HG02870 (cell line): Measurements from ENCODE around the gene CNOT9.

Experiments
- ATAC-seq: cut with Tn5 transposase; IDR thresholded peaks from one replicate; pipeline ENCODE4 v1.9.1; 2021; ENCODE audit warnings: mild to moderate bottlenecking, moderate library complexity; ENCODE audit not compliant: unreplicated experiment

CNOT9 gene

DNA sequence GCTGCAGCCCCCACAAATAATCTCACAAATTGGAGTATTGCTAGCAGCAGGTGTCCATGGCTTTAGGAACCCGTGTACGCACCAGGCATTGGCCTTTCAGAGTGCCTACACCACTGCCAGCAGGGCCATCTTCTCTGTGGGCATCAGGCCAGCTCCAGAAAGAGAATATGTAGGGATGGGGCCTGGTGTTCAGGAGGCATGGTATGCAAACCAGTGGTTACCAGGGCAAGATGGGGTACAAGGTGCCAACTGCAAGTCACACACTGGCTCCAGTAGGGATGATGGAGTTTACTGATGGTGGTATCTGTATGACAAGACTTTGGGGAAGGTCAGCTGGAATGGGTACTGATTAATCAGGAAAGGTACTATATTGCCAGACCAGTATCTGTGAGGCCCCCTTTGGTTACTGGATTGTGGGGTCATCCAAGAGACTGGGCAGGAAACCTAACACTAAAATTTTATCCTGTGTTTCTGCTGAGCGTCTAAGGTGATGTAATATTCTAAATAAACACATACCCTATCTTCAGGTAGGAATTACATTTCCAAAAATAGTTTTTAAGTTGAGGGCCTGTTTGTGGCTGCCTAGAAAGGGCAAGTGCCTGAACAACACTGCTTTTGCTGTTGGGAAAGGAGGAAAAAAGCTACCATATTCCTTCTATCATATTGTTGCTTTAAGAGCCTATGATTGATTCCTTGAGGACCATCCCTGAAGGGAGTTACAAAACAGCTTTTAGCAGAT is 9.0 kb downstream of the CNOT9 start:
- no peak for ATAC-seq

DNA sequence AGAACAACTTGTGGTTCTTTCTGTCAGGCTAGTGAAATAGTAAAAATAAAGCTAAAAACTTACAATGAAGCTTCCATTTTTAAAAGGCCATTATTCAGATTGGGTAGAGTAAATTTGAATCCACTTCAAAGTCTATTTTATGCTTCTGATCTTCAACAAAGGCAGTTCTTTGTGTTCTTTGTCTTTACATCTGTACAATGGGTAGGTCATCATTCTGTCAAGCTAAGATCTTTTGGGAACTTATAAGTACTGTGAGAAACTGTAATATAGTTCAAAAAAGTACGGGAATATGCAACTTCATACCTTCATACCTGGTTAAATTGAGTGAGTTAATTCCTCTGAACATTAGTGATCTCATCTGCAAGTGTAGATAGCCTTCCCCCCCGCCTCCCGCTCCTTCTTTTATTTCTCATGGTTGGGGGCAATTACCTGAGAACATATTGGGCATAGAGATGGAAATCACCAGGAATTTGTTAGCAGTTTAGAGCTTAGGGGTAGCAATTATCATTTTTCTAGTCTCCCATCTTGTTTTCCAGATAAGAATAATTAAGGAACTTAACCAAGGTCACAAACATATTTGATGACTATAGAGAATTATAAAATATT is 9.7 kb downstream of the CNOT9 start:
- no peak for ATAC-seq

DNA sequence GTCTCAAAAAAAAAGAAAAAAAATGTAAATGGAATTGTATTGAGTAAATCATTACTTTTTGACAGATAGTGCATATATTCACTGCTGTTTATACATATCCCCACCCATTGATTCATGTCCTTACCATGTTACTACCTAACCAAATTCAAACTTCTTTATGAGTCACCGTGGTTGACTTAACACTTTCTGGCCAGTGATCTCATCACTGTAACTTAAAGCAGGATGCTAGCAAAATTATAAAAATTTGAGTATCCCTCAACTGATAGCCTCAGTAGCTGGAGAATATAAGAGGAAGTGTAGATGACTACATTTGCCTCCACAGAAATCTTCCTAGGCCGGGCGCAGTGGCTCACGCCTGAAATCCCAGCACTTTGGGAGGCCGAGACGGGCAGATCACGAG is 13.4 kb downstream of the CNOT9 start:
- peak; percentile 95 for ATAC-seq

DNA sequence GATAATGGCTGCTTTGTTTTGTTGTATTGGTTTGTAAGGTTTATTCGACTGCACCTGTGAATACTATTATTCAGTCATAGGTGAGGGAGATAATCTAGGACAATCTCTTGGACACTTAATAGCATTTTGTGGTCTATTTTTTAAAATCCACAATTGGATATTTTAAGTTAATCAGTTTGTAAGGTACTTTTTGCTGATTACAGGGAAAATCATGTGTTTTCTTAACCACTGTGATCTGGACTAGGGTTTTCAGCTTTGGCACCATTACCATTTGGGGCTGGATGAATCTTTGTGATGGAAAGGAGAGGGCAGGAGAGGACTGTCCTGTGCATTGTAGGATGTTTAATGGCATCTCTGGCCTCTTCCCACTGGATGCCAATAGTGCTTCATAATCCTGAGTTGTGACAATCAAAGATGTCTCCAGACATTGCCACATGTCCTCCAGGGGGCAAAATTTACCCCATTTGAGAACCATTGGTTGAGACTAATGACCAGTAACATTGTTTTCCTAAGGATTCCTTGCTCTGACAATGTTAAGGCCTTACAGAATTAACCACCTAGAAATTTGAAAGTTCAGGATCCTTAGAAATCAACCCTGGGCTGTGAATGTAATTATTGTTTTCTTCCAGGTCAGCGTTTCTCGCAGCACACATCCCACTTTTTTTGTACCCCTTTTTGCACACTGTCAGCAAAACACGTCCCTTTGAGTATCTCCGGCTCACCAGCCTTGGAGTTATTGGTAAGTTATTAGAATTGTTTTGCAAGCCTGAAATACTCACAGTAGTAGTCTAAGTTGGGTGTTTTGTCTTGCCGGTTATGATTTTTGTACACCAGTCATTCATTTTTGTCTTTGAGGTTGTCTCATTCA is 15.6 kb downstream of the CNOT9 start:
- no peak for ATAC-seq

DNA sequence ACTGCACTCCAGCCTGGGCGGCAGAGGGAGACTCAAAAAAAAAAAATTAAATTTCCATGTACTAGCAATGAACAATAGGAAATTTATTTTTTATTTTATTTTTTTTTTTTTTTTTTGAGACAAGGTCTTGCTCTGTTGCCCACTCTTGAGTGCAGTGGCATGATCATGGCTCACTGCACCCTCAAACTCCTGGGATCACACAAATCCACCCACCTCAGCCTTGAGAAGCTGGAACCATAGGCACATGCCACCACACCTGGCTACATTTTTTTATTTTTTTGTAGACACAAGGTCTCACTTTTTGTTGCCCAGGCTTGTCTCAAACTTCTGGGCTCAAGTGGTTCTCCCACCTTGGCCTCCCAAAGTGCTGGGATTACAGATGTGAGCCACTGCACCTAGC is 16.9 kb downstream of the CNOT9 start:
- ATAC-seq = no peak

DNA sequence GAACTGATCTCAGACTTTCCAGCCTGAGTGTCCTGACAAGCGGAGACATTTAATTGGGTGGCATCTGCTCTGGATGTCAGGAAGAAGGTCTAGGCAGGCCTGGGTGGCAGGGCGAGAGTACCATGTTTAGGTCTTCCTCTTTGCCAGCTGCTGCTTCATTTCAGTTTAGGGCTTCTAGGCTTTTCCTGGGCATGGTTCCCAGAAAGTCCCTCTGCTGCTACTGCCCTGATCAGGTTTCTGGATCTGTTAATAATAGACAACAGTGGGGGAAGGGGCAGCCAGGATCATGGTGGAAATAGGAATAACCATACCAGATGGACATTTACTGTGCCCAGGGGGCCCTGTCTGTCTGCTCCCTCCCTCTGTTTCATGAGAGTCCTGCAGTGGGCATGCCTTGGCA is 36.8 kb downstream of the CNOT9 start:
- ATAC-seq = no peak

DNA sequence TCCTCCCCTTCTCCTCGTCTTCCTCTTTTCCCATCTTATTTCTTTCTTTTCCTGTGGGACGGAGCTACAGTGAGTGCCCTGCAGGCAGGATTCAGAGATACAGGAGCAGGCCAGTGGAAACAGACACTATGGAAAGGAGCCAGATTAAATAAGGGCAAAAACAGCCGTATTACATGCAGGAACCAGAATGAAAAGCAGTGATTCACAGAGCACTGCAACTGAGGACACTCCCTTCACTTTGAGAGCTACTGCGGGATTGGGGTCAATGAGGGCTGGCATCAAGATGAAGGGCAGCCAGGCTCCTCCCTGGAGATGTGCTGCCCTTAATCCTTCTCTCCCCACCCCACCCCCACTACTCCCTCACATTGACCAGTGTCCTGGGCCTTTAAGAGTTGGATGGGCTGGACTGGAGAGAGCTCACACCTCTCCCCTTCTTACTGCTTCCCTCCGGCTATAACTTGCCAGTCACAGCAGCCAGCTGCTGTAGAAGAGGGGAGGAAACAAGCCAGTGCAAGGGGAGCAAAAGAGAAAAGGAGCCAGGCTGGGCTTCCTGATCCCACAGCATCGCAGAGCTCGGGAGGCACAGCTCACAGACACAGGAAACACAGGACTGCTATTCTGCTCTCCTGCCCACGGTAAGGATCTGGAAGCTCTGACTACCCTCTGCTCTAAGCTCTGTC is 38.9 kb downstream of the CNOT9 start, which contains the start of gene PLCD4:
Gene PLCD4 (plus strand): TSS at position 464 of the 680 bp plus-strand sequence. CDS start 7,841 bp downstream, outside the sequence.
- no peak for ATAC-seq

DNA sequence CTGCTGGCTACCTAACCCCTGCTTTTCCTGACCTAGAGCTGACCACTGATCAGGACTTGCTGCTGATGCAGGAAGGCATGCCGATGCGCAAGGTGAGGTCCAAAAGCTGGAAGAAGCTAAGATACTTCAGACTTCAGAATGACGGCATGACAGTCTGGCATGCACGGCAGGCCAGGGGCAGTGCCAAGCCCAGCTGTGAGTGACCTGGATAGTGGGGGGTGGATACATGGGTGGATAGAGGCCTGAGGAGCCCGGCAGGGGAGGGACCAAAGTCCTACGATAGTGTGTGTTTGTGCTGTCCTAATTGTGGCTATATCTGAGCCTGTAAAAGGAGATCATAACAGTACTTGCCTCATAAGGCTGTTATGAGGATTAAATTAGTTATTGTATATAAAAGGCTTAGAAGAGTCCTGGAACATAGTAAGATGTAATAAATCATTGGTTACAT is 47.3 kb downstream of the CNOT9 start:
- no peak for ATAC-seq

DNA sequence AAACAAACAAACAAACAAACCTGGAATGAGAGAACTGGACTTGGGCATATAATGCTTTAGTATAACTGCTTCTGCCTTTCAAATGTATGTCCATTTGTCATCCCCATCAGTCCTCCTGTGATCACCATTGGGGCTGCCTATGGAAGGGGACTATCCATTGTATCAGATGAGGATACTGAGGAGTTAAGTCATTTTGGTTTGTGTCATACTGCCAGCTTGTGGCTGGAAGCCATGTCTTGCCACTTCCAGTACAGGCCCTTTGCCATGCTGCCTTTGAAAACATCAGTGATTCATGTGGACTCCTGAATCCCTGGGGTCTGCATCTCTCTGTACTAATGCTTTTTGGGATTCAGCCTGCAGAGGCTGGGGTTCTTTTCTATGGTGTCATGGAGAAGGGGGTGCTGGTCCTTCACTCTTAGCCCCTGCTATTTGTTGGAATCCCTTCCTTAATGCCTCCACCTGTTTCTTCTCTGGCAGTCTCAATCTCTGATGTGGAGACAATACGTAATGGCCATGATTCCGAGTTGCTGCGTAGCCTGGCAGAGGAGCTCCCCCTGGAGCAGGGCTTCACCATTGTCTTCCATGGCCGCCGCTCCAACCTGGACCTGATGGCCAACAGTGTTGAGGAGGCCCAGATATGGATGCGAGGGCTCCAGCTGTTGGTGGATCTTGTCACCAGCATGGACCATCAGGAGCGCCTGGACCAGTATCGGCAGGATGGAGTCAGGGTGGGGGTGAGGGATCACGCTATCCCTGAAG is 49.6 kb downstream of the CNOT9 start:
- ATAC-seq = no peak

DNA sequence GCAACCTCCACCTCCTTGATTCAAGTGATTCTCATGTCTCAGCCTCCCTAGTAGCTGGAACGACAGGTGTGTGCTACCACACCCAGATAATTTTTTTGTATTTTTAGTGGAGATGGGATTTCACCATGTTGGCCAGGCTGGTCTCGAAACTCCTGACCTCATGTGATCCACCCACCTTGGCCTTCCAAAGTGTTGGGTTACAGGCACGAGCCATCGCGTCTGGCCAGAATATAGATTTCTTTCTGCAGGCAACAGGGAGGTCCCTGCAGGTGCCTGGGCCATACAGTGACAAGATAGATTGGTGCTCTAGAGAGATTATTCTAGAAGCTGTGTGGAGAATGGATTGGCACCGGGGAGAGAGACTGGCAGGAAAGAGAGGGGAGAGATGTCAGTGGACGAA is 52.4 kb downstream of the CNOT9 start:
- ATAC-seq = no peak

DNA sequence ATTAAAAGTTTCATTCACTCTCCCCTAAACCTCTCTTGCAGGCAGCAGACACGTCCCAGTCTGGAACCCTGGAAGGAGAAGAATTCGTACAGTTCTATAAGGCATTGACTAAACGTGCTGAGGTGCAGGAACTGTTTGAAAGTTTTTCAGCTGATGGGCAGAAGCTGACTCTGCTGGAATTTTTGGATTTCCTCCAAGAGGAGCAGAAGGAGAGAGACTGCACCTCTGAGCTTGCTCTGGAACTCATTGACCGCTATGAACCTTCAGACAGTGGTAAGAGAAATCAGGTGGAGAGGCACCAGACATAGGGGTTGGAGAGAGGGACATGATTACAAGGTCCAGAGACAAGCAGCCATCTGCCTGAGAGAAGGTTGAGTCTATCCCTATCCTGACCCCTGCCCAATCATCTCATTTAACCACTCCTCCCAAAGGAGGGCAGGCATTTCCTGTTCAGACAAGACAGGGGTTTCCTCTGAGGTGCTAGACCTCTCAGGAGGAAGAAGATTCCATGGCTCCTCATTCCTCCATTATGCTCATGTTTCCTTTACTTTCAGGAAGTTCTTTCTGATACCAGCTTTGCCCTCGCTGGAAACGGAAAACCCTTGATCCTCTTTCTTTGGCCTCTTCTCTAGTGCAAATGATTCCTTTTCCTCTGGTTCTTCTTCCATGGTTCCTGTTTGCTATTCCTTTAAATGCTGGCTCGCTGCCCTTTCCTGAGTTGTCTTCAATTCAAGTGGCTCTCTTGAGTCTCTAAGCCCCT is 54.1 kb downstream of the CNOT9 start:
- ATAC-seq = no peak

DNA sequence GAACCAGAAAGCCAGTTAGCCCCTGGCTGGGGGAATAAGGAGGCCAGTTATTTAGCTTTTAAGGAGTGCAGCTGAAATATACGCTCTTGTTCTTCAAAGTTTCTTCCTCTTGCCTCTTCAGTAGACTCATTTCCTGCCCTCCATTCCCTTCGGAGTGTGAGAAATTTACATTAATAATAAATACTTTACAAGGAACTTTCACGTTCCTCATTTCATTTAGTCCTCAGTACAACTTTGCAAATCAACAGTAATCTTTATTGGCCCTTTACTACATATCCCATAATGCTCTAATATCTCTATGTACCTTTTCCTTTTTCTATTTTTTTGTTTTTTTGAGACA is 54.7 kb downstream of the CNOT9 start:
- no peak for ATAC-seq

DNA sequence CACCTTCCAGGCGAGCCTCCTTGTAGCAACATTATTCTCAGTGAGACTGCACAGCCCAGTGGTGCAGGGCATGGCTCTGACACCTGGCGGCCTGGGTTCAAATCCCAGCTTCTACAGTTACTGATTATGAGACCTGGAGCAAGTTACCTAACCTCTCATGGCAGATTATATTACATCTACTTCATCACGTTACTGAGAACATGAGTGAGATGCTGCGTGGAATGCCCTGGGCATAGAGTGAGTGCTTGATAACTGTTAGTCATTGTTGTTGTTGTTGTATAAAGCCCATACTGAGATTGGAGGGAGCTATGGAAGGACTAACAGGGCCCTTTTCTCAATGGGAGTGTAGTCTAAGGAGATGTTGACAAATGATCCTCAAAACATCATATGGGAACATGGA is 57.7 kb downstream of the CNOT9 start:
- ATAC-seq = no peak

DNA sequence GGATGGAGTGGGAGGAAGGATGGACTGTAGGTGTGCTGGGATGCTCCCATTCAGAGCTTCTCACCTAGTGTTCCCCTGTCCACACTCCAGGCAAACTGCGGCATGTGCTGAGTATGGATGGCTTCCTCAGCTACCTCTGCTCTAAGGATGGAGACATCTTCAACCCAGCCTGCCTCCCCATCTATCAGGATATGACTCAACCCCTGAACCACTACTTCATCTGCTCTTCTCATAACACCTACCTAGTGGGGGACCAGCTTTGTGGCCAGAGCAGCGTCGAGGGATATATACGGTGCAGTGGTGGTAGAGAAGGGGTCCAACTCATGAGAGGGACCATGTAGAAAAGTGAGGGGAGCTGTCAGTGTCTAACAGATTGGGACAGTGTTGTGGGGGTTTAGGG is 59.3 kb downstream of the CNOT9 start:
- no peak for ATAC-seq

DNA sequence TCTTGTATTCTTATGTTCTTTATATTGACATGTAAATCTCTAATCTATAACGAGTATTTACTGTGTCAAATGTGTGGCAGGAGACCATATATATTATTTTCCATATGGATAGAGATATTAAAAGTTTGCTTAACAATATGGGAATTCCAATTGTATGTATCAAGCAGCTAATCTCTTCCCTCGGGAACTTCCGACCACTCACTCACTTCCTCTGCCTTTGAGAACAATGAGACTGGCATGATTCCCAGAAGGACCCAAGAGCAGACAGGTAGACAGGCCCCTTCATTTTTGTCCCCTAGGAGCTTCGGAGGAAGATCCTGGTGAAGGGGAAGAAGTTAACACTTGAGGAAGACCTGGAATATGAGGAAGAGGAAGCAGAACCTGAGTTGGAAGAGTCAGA is 63.2 kb downstream of the CNOT9 start:
- ATAC-seq = no peak

DNA sequence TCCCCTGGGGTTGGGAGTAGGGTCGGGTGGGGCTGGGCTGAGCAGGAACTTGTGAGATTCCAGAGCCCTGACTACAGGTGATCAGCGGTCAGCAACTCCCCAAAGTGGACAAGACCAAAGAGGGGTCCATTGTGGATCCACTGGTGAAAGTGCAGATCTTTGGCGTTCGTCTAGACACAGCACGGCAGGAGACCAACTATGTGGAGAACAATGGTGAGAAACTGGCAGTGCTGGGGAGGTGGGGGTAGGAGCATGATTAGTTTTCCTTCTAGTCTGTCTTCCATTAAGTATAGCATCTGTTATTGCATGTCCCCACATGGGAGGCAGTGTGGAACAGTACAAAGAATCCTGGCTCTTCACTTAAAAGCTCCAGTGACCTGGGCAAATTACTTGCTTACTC is 67.1 kb downstream of the CNOT9 start:
- no peak for ATAC-seq

DNA sequence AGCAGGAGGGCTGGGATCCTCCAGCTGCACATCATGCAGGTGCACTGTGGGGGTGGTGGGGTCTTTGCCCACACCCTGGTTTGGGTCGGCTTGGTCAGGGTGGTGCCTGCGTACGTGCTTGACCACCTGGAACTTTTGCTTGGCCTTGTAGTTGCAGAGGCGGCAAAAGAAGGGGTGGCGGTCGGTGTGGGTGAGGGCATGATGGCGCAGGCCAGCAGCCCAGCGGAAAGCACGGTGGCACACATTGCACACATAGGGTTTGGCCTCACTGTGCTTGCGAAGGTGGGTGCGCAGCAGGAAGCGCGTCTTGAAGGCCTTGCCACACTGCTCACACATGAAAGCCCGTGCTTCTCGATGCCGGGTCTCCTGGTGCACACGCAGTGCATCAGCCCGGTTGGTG is 69.7 kb downstream of the CNOT9 start:
- ATAC-seq = no peak

DNA sequence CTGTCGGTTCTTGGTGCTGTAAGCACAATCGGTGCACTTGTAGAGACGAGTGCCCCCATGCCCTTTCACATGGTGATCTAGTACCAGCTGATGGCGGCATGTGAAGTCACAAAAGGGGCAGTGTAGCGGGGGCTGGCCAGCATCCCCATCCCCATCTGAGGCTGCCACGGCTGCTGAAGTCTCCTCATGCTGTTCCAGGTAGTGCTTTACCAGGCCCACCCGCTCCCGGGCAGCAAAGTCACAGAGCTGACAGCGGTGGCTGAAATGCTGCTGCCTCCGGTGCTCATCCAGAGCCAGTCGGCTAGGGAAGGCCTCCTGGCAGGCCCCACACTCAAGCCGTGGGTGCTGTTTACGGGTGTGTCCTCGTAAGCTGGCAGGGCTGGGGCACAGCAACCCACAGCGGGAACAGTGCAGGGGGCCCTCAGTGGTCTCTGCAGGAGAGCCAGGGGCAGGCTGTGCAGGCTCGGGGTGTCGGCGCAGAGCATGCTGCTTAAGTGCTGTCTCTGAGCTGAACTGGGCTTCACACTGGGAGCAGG is 73.5 kb downstream of the CNOT9 start:
- no peak for ATAC-seq

DNA sequence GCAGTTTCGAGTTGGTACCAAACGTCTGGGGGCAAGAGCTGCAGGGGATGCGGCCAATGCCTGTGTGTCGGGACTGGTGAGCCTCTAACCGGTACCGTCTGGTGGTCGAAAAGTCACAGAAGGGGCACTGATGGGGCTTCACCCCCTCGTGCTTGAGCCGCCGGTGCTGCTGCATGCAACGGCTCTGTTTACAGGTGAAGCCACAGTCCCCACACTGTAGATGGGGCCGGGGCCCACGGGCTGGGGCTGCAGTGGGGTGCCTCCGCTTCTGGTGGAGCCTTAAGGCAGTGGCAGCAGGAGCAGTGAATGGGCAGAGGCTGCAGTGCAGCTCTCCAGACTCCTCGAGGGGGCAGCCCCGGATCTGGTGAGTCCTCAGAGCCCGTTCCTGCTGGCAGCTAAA is 74.1 kb downstream of the CNOT9 start:
- ATAC-seq = no peak
